NCI-H1048 (cell line): ENCODE data around the gene DUSP1.
"Not testable (repeated sequence)": the region's sequence is repeated elsewhere in the genome, so short reads cannot be mapped to it uniquely, and the experiment has no call there.

Experiments used
- DNase-seq: peaks from one replicate; lab custom pipeline; 2025; lab: John Stamatoyannopoulos, UW

The DUSP1 gene

GRCh38 chr5:172770675-172771438 lies at the start of gene DUSP1:
TSS of gene DUSP1 (minus strand) at chr5:172771195. CDS start at chr5:172770952, 243 bp downstream.
- DNase-seq, result peak; percentile 81

DNA sequence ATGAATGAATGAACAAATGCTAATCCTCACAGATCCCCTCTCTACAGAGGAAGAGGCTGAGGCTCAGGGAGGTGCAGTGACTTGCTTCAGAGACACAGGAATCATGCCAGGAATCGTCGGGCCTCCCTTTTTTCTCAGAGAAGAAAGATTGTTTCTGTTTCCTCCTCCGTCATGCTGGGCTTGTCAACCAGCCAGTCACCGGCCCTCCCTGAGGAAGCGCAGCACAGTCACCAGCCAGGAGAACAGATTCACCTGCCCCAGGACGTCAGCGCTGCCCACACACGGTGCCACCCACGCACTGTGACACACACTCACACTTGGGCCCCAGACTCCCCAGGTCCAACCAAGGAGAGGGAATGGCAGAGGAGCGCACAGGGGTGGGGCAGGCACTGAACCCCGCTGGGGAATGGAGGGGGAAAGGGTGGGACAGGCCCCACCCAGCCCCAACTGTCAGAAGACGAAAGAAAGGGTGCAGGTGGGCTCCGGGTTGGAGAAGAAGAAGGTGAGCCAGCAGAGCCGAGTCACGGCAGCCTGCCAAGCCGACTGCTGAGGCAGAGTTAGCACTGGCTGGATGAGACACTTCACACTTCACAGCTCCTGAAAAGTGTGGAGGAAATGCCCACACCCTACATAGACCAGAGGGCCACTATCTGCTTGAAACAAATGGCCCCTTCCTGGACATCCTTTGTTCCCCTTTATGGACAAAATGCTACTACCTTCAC lies 49.2 kb upstream of the DUSP1 start:
- DNase-seq, result no peak

- no peak for DNase-seq
Observed at GRCh38 chr5:172819569-172819968, 48.6 kb upstream of the DUSP1 start.

GRCh38 chr5:172818081-172818480 lies 47.1 kb upstream of the DUSP1 start:
- no peak for DNase-seq

DNA sequence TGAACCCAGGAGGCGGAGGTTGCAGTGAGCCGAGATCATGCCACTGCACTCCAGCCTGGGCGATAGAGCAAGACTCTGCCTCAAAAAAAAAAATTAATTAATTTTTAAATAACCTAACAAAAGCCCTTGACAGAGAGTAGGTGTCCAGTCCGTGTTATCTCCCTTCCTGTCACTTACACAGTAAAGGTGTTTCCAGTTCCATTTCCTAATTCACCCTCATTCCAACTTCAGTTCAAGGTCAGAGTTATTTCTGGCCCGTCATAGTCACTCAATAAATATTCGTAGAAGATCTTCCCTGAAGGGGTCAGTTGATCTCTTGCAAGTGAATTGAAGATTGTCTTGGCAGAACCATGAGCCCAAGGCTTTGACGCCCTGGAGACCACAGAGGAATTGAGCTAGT lies 46.7 kb upstream of the DUSP1 start:
- DNase-seq, result no peak

DNA sequence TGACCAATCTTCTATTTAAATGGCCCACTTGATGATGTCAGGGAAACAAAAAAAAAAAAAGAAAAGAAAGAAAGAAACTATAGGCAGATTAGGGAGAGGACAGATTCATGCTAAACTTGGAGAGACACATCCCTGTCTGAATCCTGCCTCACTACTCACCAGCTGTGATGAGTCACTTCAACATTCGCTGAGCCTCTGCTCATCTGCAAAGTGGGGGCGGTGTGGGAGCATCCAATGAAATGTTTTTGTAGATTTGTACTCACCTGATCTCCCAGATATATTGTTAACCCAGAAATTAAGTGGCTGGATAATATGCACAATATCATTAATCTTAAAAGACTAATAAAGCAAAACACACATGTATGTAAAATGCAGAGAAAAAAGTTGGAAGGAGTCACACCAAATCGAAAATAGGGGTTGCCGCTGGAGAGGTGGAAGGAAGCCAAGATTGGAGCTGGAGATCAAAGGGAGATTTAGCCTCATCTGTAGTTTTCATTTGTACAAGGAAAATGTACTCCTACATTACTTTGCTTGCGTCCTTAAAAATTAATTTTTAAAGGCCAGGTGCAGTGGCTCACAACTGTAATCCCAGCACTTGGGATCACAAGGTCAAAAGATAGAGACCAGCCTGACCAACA lies 46.0 kb upstream of the DUSP1 start:
- no peak for DNase-seq

GRCh38 chr5:172815631-172816030 lies 44.6 kb upstream of the DUSP1 start:
- no peak for DNase-seq

DNA sequence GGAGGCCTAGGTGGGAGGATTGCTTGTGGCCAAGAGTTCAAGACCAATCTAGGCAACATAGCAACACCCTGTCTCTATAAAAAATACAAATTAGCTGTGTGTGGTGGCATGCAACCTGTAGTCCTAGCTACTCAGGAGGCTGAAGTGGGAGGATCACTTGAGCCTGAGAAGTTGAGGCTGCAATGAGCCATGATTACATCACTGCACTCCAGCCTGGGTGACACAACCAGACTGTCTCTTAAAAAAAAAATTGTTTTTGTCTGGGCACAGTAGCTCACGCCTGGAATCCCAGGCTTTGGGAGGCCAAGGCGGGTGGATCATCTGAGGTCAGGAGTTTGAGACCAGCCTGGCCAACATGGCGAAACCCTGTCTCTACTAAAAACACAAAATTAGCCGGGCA lies 40.0 kb upstream of the DUSP1 start:
- not testable (repeated sequence) for DNase-seq

DNA sequence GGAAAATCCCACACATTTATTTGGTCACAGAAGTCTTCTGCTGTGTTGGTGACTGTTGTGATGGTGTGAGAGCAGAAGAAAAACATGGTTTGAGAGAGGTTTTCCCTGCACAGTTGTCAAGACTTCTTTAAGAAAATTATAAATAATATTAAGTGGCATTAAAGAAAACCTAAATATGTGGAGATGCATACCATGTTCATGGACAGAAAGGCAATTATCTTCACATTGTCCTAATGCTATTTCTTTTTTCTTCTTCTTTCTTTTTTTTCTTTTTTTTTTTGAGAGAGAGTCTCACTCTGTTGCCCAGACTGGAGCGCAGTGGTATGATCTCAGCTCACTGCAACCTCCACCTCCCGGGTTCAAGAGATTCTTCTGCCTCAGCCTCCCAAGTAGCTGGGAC lies 38.8 kb upstream of the DUSP1 start:
- no peak for DNase-seq

DNA sequence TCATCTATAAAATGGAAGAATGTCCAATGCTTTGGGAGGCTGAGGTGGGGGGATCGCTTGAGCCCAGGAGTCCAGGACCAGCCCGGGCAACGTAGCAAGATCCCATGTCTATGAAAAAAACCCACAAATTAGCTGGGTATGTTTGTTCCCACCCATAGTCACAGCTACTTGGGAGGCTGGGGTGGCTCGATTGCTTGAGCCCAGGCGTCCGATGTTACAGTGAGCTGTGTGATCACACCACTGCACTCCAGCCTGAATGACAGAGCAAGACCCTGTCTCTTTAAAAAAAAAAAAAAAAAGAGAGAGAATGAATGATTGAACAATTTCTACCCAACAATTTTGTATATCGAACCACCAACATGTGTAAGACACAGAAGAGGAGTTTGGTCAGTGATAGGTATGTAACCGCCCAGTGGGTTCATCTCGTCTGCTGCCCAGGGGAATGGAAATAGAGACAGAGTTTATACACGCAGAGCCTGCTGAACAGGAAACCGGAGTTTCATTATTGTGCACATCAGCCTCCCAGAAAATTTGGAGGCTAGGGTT lies 36.8 kb upstream of the DUSP1 start:
- no peak for DNase-seq

GRCh38 chr5:172806897-172807672 lies 36.1 kb upstream of the DUSP1 start:
- DNase-seq, result no peak

DNA sequence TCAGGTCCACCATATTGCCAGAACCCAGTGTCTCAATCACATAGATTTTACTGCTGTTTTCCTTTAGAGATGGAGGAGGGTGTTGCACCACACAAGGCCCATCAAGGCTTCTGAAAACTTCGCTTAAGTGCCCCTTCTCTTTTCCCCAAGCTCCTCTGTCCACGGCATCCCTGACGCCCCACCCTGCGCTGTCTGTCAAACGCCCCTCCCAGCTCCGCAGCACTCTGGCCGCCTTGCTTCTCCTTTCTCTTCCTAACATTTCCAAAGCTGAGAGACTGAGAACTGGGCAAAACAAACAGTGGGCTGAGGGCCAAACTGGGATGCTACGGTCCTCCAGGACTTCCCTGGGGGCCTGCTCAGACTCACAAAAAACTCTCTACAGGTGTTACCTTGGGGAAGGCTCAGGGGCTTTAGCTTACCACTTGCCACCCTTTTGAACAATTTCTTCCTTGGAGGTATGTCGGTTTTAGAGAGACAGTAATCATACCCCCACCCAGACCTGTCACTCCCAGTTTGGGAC lies 34.8 kb upstream of the DUSP1 start:
- DNase-seq, result no peak

- no peak for DNase-seq
Observed at GRCh38 chr5:172805018-172805683, 34.2 kb upstream of the DUSP1 start.

DNA sequence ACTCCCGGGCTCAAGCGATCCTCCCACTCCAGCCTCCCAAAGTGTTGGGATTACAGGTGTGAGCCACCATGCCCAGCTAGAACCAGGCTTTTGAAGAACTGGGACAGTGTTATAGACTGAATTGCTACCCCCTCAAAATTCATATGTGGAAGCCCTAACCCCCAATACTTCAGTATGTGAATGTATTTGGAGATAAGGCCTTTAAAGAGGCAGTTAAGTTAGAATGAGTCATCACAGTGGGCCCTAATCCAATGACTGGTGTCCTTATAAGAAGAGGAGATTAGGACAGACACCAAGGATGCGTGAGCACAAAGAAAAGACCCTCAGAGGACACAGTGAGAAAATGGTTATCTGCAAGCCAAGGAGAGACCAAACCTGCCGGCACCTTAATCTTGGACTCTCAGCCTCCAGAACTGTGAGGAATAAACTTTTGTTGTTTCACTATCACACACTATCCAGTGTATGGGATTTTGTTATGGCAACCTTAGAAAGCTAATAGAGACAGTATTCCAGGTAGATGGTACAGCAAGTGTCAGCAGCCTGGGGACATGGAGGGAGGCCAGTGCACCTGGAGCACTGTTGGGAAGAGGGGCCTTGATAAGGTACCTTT lies 31.7 kb upstream of the DUSP1 start:
- no peak for DNase-seq

DNA sequence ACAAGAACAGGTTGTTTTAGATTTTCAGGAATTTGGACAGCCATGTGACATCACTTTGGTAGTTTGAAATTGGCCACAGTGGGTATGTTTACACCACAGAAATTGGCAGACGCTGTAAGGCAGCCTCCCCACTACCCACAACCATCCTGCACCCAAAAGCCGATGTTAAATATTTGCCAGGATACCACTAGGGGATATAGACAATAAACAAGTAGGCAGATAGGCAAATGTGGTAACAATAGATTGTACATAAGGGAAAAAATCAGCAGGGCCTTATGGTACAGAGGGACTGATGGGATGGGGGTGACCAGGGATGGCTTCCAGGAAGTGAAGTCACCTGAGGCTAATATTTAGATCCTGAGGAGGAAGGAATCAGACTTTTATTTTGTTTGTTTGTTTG lies 31.1 kb upstream of the DUSP1 start:
- DNase-seq, result no peak

- no peak for DNase-seq
Observed at GRCh38 chr5:172801179-172801671, 30.2 kb upstream of the DUSP1 start.

DNA sequence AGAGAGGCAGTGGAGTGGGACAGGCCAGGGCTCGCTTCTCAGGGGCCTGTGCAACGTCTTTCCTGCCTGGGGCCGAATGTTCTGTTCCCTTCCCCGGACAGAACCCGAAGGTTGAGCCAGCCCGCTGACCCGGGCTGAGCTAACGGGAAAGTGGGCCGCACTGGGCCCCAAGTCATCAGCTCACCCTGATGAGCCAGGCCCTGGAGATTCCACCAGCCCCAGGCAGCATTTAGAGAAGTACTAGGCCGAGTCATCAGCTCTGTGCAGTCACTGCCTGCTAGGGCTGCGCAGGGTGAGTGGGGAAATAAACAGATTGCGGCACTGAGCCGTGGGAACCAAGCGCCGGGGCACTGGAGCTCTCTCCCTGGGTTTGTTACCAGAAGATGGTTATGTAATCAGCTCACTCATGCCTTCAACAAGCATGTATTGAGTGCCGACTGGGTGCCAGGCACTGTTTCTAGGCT lies 29.1 kb upstream of the DUSP1 start:
- DNase-seq, result no peak

DNA sequence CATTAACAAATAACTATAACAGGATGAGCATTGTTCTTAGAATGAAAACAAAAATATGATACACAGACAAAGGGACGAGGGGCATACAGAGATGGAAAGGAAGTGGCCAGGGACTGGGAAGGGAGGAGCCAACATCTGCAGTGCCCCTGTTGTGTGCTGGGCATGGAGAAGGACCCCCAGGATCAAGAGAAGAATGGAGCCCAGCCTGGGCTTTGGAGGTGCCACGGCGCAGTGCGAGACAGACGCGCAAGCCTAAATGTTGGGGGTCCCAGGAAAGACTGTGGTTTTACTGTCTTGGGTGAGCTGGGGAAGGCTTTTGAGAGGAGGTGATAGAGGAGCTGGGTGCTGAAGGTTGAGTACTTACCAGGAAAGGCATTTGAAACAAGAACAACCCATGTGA lies 28.4 kb upstream of the DUSP1 start:
- no peak for DNase-seq

- no peak for DNase-seq
Observed at GRCh38 chr5:172798422-172799215, 27.6 kb upstream of the DUSP1 start.

GRCh38 chr5:172797771-172798191 lies 26.8 kb upstream of the DUSP1 start:
- no peak for DNase-seq
